B cell (primary cell): Measurements from ENCODE around the gene RNASE2.

Source experiments
- CTCF ChIP-seq: fragments of 200-600 bp; IDR thresholded peaks from one replicate; pipeline ENCODE4 v1.8.0; 2022; ENCODE audit warnings: antibody characterized with exemption, mild to moderate bottlenecking
- EZH2 ChIP-seq: IDR thresholded peaks from 2 replicates; pipeline ENCODE4 v1.6.1; 2012; ENCODE audit warnings: borderline replicate concordance, low read depth, mild to moderate bottlenecking, moderate library complexity, low read length; ENCODE audit not compliant: insufficient read depth, poor library complexity, severe bottlenecking

GRCh38 chr14:20907214-20907613, 48.1 kb upstream of the RNASE2 start:
- TF ChIP-seq CTCF (no peak), EZH2 (no peak)
